SH-SY5Y (cell line): Measurements from ENCODE around the gene GRM8.

Experiments used
- GATA2 ChIP-seq: IDR thresholded peaks from 2 replicates; pipeline ENCODE4 v1.6.1; 2011; ENCODE audit warnings: mild to moderate bottlenecking, low read depth, low read length
- GATA3 ChIP-seq: IDR thresholded peaks from 2 replicates; pipeline ENCODE4 v1.6.1; 2011; ENCODE audit warnings: low read depth, mild to moderate bottlenecking, low read length, moderate library complexity

DNA sequence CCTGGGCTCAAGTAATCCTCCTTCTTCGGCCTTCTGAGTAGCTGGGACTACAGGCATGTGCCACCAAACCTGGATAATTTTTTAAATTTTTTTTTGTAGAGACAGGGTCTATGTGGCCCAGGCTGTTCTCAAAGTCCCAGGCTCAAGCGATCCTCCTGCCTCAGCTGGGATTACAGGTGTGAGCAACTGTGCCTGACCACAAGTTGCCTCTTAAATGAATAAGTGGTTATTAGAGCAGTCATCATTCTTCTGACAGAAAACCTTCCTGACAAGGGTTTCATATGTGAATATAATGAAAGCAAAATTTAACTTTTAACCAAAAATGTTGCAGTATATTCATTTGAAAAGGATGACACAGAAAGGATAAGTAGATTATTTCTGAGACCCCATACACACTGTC lies 532.5 kb downstream of the GRM8 start:
- TF ChIP-seq GATA2 (no peak), GATA3 (no peak)
